Stimulated activated CD8-positive, alpha-beta memory T cell treated with anti-CD3 and anti-CD28 coated beads, Interleukin-7, amount 100 ng/mL, for 4 hours (primary cell): ENCODE measurements around the gene TMEM269.

Experiments used
- DNase-seq, 2 donors: peaks; one replicate each; pipeline ENCODE4 v3.0.0-alpha.2; 2020; ENCODE audit warnings: low read depth in 2 of 2

The TMEM269 gene

GRCh38 chr1:42848823-42849537 is 64.2 kb downstream of the TMEM269 start:
- no peak for DNase-seq

GRCh38 chr1:42849944-42850343 is 65.2 kb downstream of the TMEM269 start:
- no peak for DNase-seq
